ENCODE data around the gene TECRL.

TECRL gene, protein sequence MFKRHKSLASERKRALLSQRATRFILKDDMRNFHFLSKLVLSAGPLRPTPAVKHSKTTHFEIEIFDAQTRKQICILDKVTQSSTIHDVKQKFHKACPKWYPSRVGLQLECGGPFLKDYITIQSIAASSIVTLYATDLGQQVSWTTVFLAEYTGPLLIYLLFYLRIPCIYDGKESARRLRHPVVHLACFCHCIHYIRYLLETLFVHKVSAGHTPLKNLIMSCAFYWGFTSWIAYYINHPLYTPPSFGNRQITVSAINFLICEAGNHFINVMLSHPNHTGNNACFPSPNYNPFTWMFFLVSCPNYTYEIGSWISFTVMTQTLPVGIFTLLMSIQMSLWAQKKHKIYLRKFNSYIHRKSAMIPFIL

DNA sequence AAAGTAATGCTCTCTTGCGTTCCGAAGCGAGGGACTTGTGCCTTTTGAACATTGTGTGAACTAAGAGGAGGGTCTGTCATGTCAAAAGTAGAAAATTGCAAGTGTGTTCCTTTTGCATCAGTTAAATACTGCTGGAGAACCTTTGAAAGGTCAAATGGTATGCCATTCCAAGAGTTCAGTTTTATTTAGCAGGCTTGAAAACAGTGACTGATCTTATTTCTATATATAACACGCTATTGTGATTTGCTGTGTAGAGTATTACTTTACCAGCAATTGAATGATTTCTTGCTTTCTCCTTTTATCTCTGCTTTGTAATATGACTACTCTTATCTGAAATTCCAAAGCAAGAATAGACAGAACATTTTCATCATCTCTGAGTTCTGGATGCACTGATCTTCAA lies at the start of gene TECRL:
Gene TECRL (minus strand): TSS at position 151 of the 400 bp plus-strand sequence. CDS start 99 bp downstream, at position 52.
- ATAC-seq, result no peak

GRCh38 chr4:64432674-64433073 lies 23.4 kb upstream of the TECRL start:
- no peak for ATAC-seq

- ATAC-seq, result no peak
Observed at GRCh38 chr4:64430933-64431332, 21.7 kb upstream of the TECRL start.

DNA sequence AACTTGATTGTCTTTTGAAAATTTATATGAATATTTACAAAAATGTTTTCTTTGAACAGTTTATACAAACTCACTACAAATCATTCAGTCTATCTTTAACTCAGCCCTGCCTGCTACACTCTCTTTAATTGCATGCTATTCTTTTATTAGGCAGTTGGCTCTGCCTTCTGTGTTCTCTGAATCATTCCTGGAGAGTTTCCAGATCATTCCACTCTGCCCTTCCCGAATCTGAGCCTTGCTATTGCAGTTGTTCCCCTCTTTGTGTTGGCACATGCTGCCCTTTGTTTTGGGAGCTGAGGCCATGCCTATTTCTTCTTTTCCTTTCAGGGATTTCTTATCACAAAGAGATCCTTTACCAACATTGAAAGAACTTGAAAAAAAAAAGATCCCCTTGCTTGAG lies 8.7 kb upstream of the TECRL start:
- no peak for ATAC-seq

DNA sequence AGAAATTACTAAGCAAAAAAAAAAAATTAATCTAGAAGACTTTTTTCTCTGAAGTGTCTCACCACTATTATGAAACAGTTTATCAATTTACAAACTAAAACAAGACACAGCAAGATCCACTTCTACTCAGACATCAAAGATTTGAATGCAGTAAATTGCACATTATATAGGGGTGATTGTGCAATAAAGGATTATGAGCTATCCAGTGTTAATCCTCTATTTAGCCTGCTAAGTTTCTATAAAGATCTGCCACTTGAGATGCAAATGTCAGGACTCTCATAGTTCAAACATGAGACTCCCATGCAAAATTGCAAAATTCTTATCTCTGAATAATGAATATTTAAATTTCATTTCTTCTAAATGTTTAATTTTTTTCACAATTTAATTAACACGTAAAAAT lies 2.2 kb downstream of the TECRL start:
- no peak for ATAC-seq

DNA sequence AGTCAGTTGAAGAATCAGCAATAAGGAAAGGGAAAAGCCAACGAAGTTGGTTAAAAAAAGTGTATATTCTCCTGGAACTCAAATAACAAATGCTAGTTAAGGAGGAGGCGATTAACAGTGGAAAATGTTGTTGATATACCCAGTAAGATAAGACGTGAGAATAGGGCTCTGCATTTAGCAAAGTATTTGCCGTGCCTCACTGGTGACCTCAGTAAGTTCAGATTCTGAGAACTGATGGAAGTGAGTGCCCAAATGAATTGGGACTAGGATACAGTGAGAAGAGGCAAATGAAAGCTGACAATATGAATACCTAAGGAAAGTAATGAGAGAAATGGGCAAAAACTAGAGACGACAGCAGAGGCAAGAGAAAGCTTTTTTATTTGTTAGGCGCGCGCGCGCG lies 3.5 kb downstream of the TECRL start:
- no peak for ATAC-seq

DNA sequence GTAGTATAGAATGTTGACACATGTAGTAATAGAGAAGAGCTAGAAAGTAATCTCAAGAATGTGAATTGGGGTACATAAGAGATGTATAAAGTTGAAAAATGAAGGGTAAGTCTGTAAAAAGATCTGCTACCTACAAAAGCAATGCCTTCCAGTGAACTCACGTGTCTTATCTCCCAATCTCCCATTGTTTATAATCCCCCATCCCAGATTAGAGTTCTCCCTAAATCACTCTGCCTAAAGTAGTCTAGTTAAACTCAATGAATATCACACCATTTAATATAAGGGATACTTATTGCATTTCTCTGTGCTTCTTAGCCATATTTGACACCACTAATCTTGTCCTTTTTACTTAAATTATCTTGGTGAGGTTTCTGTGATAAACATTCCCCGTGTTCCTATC lies 6.6 kb downstream of the TECRL start:
- ATAC-seq, result no peak

GRCh38 chr4:64399313-64400109 lies 9.7 kb downstream of the TECRL start:
- ATAC-seq, result no peak

GRCh38 chr4:64394469-64394868 lies 14.8 kb downstream of the TECRL start:
- no peak for ATAC-seq

DNA sequence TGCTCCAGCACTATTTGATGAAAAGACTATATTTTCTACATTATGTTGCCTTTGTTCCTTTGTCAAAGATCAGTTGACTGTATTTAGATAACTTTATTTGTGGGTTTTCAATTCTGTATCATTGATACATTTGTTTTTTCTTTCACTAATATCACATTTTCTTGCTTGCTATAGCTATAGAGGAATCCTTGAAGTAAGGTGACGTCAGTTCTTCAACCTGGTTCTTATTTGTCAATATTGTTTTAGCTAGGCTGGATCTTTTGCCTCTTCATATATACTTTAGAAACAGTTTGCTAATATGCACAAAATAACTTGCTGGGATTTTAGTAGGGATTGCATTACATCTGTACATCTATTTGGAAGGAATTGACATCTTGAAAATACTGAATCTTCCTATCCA lies 21.0 kb downstream of the TECRL start:
- ATAC-seq, result no peak

DNA sequence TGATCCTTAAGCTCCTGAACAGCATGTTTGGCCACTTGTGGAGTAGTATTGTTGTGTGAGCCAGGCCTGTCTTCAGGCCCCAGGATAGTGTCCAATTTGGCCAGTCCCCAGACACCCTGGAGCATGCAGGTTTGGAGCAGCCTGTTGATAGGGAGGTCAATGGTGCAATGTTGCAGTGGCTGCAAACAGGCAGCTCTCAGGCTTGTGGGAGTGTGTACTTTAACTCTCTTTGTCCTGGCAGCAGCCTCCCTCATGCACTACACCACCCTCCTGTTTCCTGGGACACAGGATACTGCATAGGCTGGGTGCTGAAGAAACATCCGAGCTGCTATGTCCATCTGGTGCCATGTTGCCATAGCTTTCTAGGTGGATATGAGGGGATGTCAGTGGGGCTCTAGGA lies 24.0 kb downstream of the TECRL start:
- no peak for ATAC-seq

DNA sequence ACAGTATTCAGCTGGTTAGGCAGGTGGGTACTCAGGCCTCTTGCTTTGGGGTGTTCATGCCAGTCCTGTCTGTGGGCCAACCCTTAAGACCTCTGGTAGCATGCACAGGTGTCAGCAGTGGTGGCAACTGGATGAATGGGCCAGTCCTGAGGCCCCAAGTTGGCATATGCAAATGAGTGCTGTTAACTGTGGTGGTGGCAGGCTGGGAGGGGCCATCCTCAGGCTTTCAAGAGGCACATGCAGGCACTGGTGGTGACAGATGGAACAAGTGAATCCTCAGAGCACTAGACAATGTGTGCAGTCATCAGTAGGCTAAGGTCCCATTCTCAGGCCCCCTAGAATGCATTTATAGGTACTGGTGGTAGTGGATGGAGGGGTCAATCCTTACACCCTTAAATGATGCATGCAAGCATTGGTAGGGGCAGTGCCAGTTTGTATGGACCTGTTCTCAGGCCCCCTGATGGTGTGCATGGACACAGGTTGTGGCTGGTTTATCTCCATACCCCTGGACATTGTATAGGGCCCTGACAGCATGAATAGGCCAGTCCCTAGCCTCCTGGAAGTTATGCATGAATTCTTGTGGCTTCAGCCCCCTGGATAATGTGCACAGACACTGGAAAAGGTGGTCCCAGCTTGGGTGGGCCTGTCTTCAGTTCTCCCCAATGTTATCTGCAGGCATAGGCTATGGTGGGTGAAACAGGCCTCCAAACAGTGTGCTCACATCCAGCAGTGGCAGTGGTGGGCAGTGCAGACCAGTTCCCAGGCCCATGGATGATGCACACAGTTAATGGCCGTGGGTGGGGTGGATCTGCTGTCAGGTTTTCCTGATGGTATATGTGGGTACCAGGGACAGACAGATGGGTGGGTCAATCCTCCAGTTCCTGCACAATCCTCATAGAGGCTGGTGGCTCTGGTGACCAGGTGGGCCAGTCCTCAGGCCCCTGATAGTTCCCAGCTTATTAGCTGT lies 24.7 kb downstream of the TECRL start:
- no peak for ATAC-seq

DNA sequence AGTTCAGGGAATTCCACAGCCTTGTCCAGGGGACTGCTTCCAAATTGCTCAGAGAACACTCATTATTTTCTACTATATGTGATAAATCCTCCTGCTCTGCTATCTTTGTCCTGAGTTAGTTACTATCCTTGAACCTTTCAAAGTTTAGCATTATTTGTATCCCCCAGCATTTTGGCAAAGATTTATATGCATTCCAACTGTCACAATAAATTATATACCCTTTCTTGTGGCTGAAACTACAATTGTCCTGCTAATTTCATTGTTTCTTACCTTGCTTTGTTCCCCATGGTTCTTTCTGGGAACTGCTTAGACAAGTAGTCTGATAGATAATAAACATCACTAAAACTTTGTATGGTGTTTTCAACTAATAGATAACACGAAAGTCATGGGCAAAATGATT lies 40.5 kb downstream of the TECRL start:
- ATAC-seq, result no peak

- no peak for ATAC-seq
Observed at GRCh38 chr4:64361399-64361740, 47.9 kb downstream of the TECRL start.

- no peak for ATAC-seq
Observed at GRCh38 chr4:64360664-64361398, 48.4 kb downstream of the TECRL start.

GRCh38 chr4:64359489-64359888 lies 49.8 kb downstream of the TECRL start:
- ATAC-seq, result no peak

DNA sequence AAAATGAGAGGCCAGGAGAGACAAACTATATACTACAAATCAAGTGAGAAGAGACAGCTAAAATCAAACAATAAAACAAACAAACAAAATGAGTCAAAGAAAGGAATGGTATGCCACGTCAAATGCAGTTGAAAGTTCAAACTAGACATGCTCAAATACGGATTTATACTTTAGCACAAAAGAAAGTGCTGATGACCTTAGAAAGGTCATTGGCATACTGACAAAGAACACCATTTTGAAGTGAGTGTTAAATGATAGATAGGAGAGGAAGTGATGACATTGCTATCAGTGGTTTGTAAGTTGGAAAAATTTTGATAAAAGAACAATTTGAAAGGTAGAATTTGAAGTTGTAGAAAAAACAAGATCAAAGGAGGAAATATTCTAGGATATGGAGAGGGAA lies 55.3 kb downstream of the TECRL start:
- no peak for ATAC-seq

- no peak for ATAC-seq
Observed at GRCh38 chr4:64341711-64342110, 67.5 kb downstream of the TECRL start.

DNA sequence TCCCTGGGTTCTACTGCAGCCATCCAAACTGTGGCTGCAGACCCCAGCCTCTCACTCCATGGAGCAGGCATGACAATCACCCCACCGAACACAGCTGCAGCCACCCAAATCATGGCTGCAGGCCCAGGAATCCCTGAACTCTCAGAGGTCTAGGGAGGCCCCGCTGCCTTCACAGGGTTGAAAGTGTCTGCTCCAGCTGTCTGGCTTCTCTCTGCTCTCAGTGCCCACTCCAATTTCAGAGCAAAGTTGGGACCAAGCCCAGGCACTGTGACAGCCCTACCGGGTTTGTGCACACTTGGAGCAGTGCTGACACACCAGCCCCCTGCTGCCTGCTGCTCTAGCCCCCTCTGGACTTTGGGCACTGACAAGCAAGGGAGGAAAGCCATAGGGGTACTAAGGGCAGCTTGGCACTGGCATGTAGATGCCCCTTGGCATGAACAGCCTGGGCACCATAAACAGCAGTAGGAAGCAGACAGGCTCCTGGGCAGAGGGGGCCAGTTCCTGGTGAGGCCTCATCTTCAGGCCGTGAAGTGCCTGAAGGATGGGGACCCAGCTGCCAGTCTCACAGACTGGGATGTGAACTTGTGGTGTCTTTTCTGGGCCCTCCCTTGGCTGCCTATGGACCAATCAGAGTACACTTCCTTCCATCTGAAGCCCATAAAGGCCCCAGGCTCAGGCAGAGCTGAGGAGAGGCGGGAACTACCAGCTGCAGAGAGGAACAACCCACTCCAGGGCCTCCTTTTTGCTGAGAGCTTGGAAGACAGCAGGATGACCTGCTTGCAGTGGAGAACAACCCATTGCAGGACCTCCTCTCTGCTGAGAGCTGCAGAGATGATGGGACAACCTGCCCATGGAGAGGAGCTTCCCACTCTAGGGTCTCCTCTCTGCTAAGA lies 68.8 kb downstream of the TECRL start:
- ATAC-seq, result no peak

DNA sequence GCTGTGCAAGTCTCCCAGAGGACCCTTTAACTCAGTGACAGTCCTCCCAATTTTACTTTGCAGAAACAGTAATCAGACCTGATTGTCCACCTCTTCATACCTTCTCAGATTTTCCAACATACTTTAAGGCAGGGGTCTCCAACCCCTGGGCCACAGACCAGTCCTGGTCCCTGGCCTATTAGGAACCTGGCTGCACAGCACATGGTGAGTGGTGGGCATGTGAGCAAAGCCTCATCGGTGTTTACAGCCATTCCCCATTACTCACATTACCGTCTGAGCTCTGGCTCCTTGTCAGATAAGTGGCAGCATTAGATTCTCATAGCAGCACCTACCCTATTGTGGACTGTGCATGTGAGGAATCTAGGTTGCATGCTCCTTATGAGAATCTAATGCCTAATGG lies 74.3 kb downstream of the TECRL start:
- ATAC-seq, result no peak

DNA sequence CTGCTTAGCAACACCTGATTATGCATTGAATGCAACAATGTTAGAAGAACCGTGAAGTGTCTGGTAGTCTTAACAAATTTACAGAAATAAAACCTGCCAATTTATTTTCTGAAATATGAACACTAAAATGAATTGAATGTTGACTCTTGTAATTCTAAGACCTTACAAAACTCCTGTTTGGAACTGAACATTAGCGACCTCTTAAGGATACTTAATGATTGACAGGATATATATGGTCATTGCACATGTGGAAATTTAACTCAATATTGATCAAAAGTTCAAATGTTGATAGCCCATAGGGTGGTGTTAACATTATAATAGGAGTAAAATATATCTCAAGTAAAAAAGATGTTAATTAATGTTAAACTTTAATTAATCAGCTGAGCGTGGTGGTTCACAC lies 79.1 kb downstream of the TECRL start:
- ATAC-seq, result no peak

Data from activated CD4-positive, CD25-positive, alpha-beta regulatory T cell treated with anti-CD3 and anti-CD28 coated beads, Interleukin-2, amount 50 U/mL, for 24 hours (primary cell).